Omental fat pad (tissue), 4 donors: ENCODE results near the gene TALDO1. TPM values are rescaled to one million over a fixed set of nuclear protein-coding genes. Genes with fewer than 3 reads are reported as not detected.
A peak's percentile ranks its signal among the peaks of the same experiment; 100 is the strongest.

Experiments
- ATAC-seq: fragments of 150-250 bp; one replicate; pipeline ENCODE4 v1.9.1; 2016; ENCODE audit warnings: mild to moderate bottlenecking, moderate library complexity; ENCODE audit not compliant: low FRiP score
- DNase-seq: peaks from one replicate; pipeline ENCODE4 v3.0.0-alpha.2; 2019; ENCODE audit warnings: low spot score
- total RNA-seq, 4 donors: library from RNA; depleted of rRNA; stranded (reverse); fragments of >200 nt; gene quantifications; one replicate each; pipeline ENCODE4 v1.1.0, GENCODE V29; 2016
- TF ChIP-seq, protein P1 (sequence below), 3 donors: fragments of 450-650 bp; IDR thresholded peaks; one replicate each; pipeline ENCODE4 v1.5.1; 2016 to 2017; ENCODE audit warnings: antibody characterized with exemption in 3 of 3, mild to moderate bottlenecking in 3 of 3, moderate library complexity in 2 of 3

The TALDO1 gene
- total RNA-seq, 4 donors from 2014 or later: 183 to 295 (median 239) TPM

DNA sequence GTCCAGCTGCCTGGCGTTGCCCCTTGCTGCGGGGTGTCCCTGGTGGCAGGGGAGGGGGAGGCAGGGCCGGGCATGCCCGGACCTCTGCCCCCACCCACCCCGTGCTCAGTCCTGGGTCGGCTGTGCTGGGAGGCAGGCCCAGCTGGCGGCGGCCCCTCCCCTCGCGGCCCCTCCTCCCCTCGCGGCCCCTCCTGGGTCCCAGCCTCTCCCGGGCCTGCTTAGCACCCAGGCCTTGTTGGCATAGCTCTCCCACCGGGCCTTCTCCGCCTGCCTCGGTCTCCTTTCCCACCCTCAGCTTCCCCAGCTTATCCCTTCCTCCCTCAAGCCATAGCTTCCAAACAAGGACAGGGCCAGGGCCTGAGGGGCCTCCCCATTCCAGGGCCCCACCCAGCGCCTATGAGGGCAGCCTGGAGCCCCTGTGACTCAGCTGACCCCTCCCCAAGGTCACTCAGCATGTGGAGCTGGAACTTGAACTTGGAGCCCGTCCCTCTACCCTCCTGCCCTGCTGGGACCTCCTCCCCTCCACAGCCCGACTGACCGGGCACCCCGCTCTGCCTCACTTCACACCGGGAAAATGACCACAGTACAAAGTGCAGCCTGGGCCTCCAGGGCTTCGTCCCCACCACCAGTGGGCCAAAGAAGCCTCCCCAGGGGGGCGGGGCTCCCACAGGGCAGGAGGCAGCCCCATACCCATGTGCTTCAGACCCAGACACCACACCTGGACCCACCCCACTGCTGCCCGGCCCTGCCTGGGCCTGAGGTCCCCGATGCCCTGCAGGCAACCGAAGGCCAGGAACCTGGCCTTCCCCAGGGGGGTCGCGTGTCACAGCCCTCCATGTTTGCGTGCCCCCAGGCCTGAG is 40.1 kb upstream of the TALDO1 start:
- DNase-seq (no peak), ATAC-seq (peak; percentile 22)
- TF ChIP-seq, protein P1, sequence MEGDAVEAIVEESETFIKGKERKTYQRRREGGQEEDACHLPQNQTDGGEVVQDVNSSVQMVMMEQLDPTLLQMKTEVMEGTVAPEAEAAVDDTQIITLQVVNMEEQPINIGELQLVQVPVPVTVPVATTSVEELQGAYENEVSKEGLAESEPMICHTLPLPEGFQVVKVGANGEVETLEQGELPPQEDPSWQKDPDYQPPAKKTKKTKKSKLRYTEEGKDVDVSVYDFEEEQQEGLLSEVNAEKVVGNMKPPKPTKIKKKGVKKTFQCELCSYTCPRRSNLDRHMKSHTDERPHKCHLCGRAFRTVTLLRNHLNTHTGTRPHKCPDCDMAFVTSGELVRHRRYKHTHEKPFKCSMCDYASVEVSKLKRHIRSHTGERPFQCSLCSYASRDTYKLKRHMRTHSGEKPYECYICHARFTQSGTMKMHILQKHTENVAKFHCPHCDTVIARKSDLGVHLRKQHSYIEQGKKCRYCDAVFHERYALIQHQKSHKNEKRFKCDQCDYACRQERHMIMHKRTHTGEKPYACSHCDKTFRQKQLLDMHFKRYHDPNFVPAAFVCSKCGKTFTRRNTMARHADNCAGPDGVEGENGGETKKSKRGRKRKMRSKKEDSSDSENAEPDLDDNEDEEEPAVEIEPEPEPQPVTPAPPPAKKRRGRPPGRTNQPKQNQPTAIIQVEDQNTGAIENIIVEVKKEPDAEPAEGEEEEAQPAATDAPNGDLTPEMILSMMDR (IDR thresholded peaks at IDR 0.05): no peak

DNA sequence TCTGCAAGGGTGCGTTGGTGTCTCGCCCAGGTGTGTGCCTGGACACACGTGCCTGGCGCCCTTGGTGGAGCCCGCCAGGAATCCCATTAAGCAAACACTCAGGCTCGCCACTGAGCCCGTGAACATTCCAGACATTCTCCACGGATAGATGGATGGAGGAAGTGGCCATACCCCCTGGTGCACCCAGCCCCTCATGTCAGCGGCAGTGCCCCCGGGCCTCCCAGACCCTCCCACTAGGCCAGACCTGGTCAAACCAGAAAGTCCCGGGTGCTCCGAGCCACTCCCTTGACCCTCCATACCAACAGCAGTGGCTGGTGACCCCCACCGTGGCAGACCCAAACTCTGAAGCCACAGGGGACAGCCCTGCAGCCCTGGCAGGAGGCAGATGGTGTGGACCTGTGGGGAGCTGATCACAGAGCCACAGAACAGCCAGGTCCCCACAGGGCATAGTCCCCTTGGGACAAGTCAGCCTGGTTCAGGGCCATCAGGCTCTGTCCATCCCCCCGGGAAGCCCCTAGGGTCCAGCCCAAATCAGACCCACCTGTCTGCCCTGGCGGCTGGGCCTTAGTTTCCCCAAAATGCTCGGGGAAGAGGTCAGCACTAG is 39.3 kb upstream of the TALDO1 start:
- DNase-seq (no peak), ATAC-seq (no peak)
- TF ChIP-seq, protein P1 (IDR thresholded peaks at IDR 0.05): no peak

DNA sequence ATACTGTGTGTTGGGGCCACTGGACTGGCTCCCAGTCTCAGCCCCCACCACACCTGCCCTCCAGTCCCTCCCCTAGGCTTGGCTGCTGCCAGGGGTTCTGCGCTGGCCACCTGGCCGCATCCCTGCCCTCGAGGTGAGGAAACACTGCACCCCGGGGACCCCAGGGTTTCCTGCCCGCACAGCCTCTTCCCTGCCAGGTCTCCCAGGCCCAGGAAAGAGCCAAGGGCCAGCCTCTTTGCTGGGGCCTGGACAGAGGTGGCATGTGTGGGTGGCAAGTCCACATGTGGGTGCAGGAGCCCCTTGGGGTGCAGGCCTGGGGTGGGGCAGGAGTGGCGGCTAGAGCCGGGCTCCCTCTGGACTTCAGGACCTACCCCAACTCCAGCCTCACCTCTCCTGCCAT is 38.8 kb upstream of the TALDO1 start:
- TF ChIP-seq, protein P1 (IDR thresholded peaks at IDR 0.05): no peak
- DNase-seq (no peak), ATAC-seq (no peak)

DNA sequence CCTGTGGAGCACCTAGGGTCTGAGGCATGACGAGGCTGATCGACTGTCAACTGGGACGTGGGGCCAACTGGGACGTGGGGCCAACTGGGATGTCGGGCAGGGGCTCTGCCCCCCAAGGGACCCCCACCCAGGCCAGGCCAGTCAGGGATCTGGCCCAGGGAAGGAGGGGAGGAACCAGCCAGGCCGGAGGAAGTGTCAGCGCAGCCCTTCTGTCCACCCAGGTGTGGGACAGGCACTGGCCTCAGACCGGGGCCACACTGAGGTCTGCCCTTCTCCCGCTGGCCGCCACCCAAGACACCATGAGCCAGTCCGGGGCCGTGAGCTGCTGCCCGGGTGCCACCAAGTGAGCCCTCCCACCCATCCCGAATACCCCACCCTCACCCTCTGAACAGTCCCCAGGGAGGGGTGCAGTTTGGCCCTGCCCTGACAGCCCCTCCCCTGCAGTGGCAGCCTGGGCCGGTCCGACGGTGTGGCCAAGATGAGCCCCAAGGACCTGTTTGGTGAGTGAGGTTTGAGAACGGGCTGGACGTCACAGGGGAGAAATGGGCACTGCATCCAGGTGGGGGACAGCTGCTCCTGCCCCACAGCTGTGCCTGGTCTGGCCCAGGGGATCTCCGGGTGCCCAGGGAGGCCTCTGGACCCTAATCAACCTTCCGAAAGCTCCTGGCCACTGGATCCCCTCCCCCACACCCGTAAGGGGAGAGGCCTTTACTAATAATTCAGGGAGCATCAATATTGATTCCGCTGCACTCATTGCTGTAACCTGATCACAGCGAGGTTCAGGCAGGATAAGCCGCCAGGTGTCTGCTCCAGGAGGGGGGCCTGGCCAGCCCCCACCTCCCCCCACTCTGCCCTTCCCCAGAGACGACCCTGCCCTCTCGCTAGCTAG is 37.9 kb upstream of the TALDO1 start:
- no peak for ATAC-seq

DNA sequence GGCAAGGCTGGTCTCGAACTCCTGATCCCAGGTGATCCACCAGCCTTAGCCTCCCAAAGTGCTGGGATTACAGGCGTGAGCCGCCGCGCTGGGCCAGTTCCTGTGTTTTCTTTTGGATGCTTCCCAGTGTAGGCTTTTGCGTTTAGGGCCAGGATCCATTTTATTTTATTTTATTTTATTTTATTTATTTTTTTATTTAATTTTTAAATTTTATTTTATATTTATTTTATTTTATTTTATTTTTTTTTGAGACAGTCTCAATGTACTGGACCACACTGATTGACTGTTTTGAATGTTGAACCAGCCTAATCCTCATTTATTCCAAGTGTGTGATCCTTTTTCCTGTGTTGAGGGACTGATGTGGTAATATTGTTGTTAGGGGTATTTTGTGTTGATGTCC is 32.8 kb upstream of the TALDO1 start:
- DNase-seq (no peak), ATAC-seq (no peak)
- TF ChIP-seq, protein P1 (IDR thresholded peaks at IDR 0.05): no peak

More for the DNA sequence above, 37.9 kb upstream of the TALDO1 start:
- TF ChIP-seq, protein P1 (IDR thresholded peaks at IDR 0.05): no peak
- DNase-seq: no peak

DNA sequence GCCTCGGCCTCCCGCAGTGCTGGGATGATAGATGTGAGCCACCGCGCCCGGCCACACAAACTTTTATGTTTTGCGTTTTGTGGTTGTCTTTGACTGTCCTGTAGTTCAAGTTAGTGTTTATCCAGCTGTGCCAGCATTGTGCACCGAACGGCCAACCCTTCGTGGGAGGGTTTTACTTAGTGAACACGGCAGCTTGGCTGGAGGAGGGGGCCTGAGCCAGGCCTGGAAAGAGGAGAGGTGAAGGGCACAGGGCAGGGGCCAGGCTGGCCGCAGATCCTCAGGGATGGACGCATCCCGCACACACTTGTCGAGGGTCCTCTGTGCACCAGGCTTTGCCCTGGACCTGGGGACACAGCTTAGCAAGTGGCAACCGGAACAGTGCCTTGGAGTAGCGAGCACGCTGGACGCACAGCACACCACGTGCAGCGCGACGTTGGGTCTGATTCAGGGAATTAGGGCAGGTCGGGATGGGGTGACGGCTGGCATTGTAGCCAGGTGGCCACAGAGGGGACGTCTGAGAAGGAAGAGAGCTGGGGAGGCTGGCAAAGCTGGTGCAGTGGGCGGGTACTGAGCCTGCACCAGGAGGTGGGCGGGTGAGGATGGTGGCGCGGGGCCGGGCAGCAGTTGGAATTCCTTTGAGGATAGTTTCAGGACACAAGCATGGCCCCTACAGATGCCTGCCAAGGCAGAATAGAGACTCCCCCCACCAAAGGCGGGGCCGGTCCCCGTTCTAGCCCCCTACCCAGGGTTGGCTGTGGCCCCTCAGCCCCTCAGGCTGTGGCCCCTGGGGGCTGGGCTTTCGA is 27.8 kb upstream of the TALDO1 start:
- DNase-seq (no peak), ATAC-seq (no peak)
- TF ChIP-seq, protein P1 (IDR thresholded peaks at IDR 0.05): no peak
